GM12891 (cell line): ENCODE results near the gene SND1.

Experiments
- DNase-seq: peaks from one replicate; pipeline ENCODE4 v3.0.0; 2011; ENCODE audit warnings: low spot score; ENCODE audit not compliant: insufficient read length
- FAIRE-seq: peaks from 2 replicates; lab custom pipeline; 2011; peaks lifted over from hg19 to GRCh38; lab: Jason Lieb, UNC
- PAX5 ChIP-seq: IDR thresholded peaks from 2 replicates; pipeline ENCODE4 v1.6.1; 2011; ENCODE audit warnings: low read length, moderate library complexity, mild to moderate bottlenecking; ENCODE audit not compliant: insufficient read depth, severe bottlenecking
- POLR2A ChIP-seq: IDR thresholded peaks from 2 replicates; pipeline ENCODE4 v1.6.1; 2011; ENCODE audit warnings: low read depth, low read length, control low read depth
- POLR2AphosphoS5 ChIP-seq: IDR thresholded peaks from 2 replicates; pipeline ENCODE4 v1.6.1; 2011; ENCODE audit warnings: low read depth, low read length, control low read depth
- POU2F2 ChIP-seq: IDR thresholded peaks from 2 replicates; pipeline ENCODE4 v1.6.1; 2011; ENCODE audit warnings: low read depth, mild to moderate bottlenecking, control low read depth, low read length, moderate library complexity
- SPI1 ChIP-seq: IDR thresholded peaks from 2 replicates; pipeline ENCODE4 v1.6.1; 2011; ENCODE audit warnings: low read depth, low read length, control low read depth
- TAF1 ChIP-seq: IDR thresholded peaks from 2 replicates; pipeline ENCODE4 v1.6.1; 2011; ENCODE audit warnings: low read depth, low read length, control low read depth

SND1 gene

DNA sequence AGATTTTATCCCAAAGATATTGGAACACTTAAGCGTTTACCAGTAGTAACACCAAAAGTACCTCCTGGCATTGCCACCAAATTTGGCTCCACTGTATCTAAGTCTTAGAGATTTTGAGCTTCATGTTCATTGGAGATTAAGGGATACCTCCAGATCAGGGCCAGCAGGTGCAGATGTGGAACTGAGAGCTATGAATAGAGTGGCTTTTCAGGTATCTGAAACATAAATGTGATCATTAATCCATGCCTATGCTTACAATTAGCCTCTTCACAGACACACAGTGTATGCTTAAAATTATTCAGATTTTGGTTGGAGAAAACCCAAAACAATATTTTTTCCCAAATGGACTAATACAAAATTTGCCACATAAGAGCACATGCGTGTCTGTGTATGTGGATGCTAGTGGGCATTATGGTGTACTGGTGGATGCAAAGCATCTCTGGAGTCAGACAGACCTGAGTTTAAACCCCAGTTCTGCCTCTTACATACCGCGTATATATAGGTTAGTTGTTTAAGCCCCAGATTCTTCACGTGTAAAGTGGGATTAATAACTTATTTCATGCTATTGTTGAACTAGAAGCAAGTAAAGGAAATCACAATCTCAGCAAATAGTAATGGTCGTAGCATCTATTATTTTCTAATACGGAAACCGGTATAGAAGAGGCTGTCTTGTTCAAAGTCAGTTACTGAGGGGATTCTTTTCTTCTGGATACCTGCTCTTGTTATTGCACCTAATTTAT lies 386.1 kb downstream of the SND1 start:
- DNase-seq (no peak), FAIRE-seq (no peak)
- TF ChIP-seq POU2F2 = no peak
- no peak for TF ChIP-seq TAF1
- TF ChIP-seq POLR2A = no peak
- no peak for TF ChIP-seq PAX5
- TF ChIP-seq SPI1 = no peak
- TF ChIP-seq POLR2AphosphoS5 = no peak

GRCh38 chr7:128039544-128039953 lies 387.6 kb downstream of the SND1 start:
- TF ChIP-seq PAX5 (no peak), POU2F2 (no peak), POLR2AphosphoS5 (no peak), TAF1 (no peak), POLR2A (no peak), SPI1 (no peak)
- DNase-seq = no peak
- FAIRE-seq = no peak

DNA sequence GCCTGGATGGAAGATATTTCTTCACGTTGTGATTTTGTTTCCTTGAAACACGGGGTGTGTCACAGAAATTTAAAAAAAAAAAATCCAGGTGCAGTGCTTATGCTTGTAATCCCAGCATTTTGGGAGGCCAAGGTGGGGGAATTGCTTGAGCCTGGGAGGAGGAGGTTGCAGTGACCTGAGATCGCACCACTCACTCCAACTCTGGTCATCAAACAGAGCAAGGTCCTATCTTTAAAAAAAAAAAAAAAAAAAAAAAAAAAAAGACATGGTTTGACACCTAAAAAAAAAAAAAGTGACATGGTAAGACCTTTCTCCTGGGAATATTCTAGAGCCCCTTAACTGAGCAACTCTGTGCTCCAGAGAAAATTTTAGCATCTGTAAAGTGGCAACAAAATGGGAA lies 388.2 kb downstream of the SND1 start:
- DNase-seq (no peak), FAIRE-seq (no peak)
- TF ChIP-seq PAX5 = no peak
- no peak for TF ChIP-seq POLR2A
- no peak for TF ChIP-seq SPI1
- no peak for TF ChIP-seq TAF1

- no peak for TF ChIP-seq PAX5
- TF ChIP-seq SPI1 = no peak
- TF ChIP-seq TAF1 = no peak
- TF ChIP-seq POLR2AphosphoS5 = no peak
- FAIRE-seq (no peak), DNase-seq (no peak)
Measured at GRCh38 chr7:128041203-128041602, 389.2 kb downstream of the SND1 start.

- no peak for DNase-seq
- FAIRE-seq = no peak
- TF ChIP-seq PAX5 (no peak), TAF1 (no peak), POLR2AphosphoS5 (no peak), POU2F2 (no peak), POLR2A (no peak), SPI1 (no peak)
Measured at GRCh38 chr7:128042012-128042411, 390.0 kb downstream of the SND1 start.

- TF ChIP-seq PAX5 (no peak), POU2F2 (no peak), TAF1 (no peak), POLR2A (no peak), SPI1 (no peak), POLR2AphosphoS5 (no peak)
- no peak for DNase-seq
- FAIRE-seq = no peak
Measured at GRCh38 chr7:128044064-128044463, 392.1 kb downstream of the SND1 start.

GRCh38 chr7:128045158-128045557 lies 393.2 kb downstream of the SND1 start:
- DNase-seq (no peak), FAIRE-seq (no peak)
- no peak for TF ChIP-seq PAX5
- TF ChIP-seq POLR2AphosphoS5 = no peak
- TF ChIP-seq POLR2A = no peak
- TF ChIP-seq SPI1 = no peak
- TF ChIP-seq TAF1 = no peak
- TF ChIP-seq POU2F2 = no peak

DNA sequence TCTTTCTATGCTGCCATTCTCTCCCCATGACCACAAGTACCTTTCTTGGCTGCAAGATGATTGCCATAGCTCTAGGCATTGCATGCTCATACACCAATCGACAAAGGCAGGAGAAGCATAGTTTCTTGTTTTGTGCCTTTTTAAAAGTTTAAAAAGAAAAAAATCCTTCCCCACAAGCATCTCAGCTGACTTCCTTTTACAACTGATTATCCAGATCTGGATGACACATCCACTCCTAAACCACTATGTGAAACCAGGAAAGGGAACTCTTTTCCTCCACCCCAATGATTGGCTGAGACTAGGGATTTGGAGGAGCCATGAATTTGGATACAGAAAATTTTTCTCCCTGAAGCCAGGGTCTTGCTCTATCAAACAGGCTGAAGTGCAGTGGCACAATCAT lies 393.8 kb downstream of the SND1 start:
- no peak for TF ChIP-seq PAX5
- TF ChIP-seq SPI1 = no peak
- TF ChIP-seq POLR2A = no peak
- TF ChIP-seq POLR2AphosphoS5 = no peak
- no peak for TF ChIP-seq POU2F2
- no peak for TF ChIP-seq TAF1
- DNase-seq = no peak
- FAIRE-seq = no peak

- DNase-seq = no peak
- FAIRE-seq = no peak
- TF ChIP-seq POU2F2 (no peak), TAF1 (no peak), SPI1 (no peak), PAX5 (no peak), POLR2A (no peak), POLR2AphosphoS5 (no peak)
Measured at GRCh38 chr7:128052404-128052803, 400.4 kb downstream of the SND1 start.

GRCh38 chr7:128053023-128053422 lies 401.0 kb downstream of the SND1 start:
- DNase-seq (no peak), FAIRE-seq (no peak)
- TF ChIP-seq POU2F2 (no peak), POLR2AphosphoS5 (no peak), POLR2A (no peak), PAX5 (no peak), TAF1 (no peak), SPI1 (no peak)
